Neuron (in vitro differentiated cells): ENCODE data around the gene KRT79.

Experiments
- H2AFZ ChIP-seq: one replicate; pipeline ENCODE4 v1.6.1; 2013; ENCODE audit warnings: low read depth, mild to moderate bottlenecking, inconsistent platforms, low read length, moderate library complexity
- H3K27me3 ChIP-seq: one replicate; pipeline ENCODE4 v1.6.1; 2013; ENCODE audit warnings: low read length; ENCODE audit not compliant: insufficient read depth
- H3K36me3 ChIP-seq: one replicate; pipeline ENCODE4 v1.6.1; 2013; ENCODE audit warnings: low read length; ENCODE audit not compliant: insufficient read depth
- H3K4me1 ChIP-seq: one replicate; pipeline ENCODE4 v1.6.1; 2013; ENCODE audit warnings: low read length; ENCODE audit not compliant: insufficient read depth
- H3K4me3 ChIP-seq: 2 replicates; pipeline ENCODE4 v1.5.1; 2013; ENCODE audit warnings: mild to moderate bottlenecking, low read length, moderate library complexity
- H3K9me3 ChIP-seq: one replicate; pipeline ENCODE4 v1.6.1; 2013; ENCODE audit warnings: low read length

Gene KRT79

GRCh38 chr12:52808573-52809160 lies 25.4 kb downstream of the KRT79 start:
- no peaks in the 10 kb centered on the region for H3K27me3 ChIP-seq
- H3K9me3 ChIP-seq = no peaks in the 10 kb centered on the region
- no peak overlapping the region for H2AFZ ChIP-seq
- H3K4me3 ChIP-seq = no peak overlapping the region
- no peaks in the 10 kb centered on the region for H3K36me3 ChIP-seq
- H3K4me1 ChIP-seq = no peaks in the 10 kb centered on the region

- H3K9me3 ChIP-seq = no peaks in the 10 kb centered on the region
- no peaks in the 10 kb centered on the region for H3K27me3 ChIP-seq
- no peak overlapping the region for H2AFZ ChIP-seq
- H3K4me3 ChIP-seq = no peak overlapping the region
- no peaks in the 10 kb centered on the region for H3K36me3 ChIP-seq
- H3K4me1 ChIP-seq = no peaks in the 10 kb centered on the region
These were observed 26.3 kb downstream of the KRT79 start for GRCh38 chr12:52807544-52808470.

- H3K4me1 ChIP-seq = no peaks in the 10 kb centered on the region
- H3K9me3 ChIP-seq = no peaks in the 10 kb centered on the region
- H3K4me3 ChIP-seq = no peak overlapping the region
- H3K27me3 ChIP-seq = no peaks in the 10 kb centered on the region
- no peak overlapping the region for H2AFZ ChIP-seq
- H3K36me3 ChIP-seq = no peaks in the 10 kb centered on the region
These were observed 27.1 kb downstream of the KRT79 start for GRCh38 chr12:52806821-52807543.

GRCh38 chr12:52806169-52806811 lies 27.8 kb downstream of the KRT79 start:
- no peaks in the 10 kb centered on the region for H3K9me3 ChIP-seq
- no peaks in the 10 kb centered on the region for H3K27me3 ChIP-seq
- no peak overlapping the region for H3K4me3 ChIP-seq
- H3K4me1 ChIP-seq = no peaks in the 10 kb centered on the region
- no peak overlapping the region for H2AFZ ChIP-seq
- no peaks in the 10 kb centered on the region for H3K36me3 ChIP-seq

GRCh38 chr12:52805739-52806138 lies 28.4 kb downstream of the KRT79 start:
- no peak overlapping the region for H2AFZ ChIP-seq
- no peaks in the 10 kb centered on the region for H3K4me1 ChIP-seq
- no peaks in the 10 kb centered on the region for H3K9me3 ChIP-seq
- H3K27me3 ChIP-seq = no peaks in the 10 kb centered on the region
- no peaks in the 10 kb centered on the region for H3K36me3 ChIP-seq
- H3K4me3 ChIP-seq = no peak overlapping the region

- no peak overlapping the region for H2AFZ ChIP-seq
- no peaks in the 10 kb centered on the region for H3K9me3 ChIP-seq
- H3K4me1 ChIP-seq = no peaks in the 10 kb centered on the region
- no peaks in the 10 kb centered on the region for H3K36me3 ChIP-seq
- no peak overlapping the region for H3K4me3 ChIP-seq
- H3K27me3 ChIP-seq = no peaks in the 10 kb centered on the region
These were observed 29.1 kb downstream of the KRT79 start for GRCh38 chr12:52805000-52805399.

GRCh38 chr12:52802442-52802841 lies 31.7 kb downstream of the KRT79 start:
- Histone ChIP-seq H3K9me3 (no peaks in the 10 kb centered on the region), H3K27me3 (no peaks in the 10 kb centered on the region), H3K4me1 (no peaks in the 10 kb centered on the region)

GRCh38 chr12:52801773-52802172 lies 32.3 kb downstream of the KRT79 start:
- H3K4me3 ChIP-seq = no peak overlapping the region
- no peaks in the 10 kb centered on the region for H3K27me3 ChIP-seq
- H2AFZ ChIP-seq = no peak overlapping the region
- no peaks in the 10 kb centered on the region for H3K9me3 ChIP-seq
- no peaks in the 10 kb centered on the region for H3K4me1 ChIP-seq
- no peaks in the 10 kb centered on the region for H3K36me3 ChIP-seq

More at GRCh38 chr12:52802442-52802841, 31.7 kb downstream of the KRT79 start:
- no peak overlapping the region for H3K4me3 ChIP-seq
- no peak overlapping the region for H2AFZ ChIP-seq
- H3K36me3 ChIP-seq = no peaks in the 10 kb centered on the region

GRCh38 chr12:52800259-52800917 lies 33.7 kb downstream of the KRT79 start:
- Histone ChIP-seq H3K4me3 (no peak overlapping the region), H2AFZ (no peak overlapping the region), H3K4me1 (no peaks in the 10 kb centered on the region), H3K27me3 (no peaks in the 10 kb centered on the region), H3K9me3 (no peaks in the 10 kb centered on the region), H3K36me3 (no peaks in the 10 kb centered on the region)

- H3K36me3 ChIP-seq = no peaks in the 10 kb centered on the region
- H3K9me3 ChIP-seq = no peaks in the 10 kb centered on the region
- H3K4me1 ChIP-seq = no peaks in the 10 kb centered on the region
These were observed 34.5 kb downstream of the KRT79 start for GRCh38 chr12:52799505-52800211.

GRCh38 chr12:52798671-52799504 lies 35.2 kb downstream of the KRT79 start:
- H3K4me3 ChIP-seq = no peak overlapping the region
- H3K4me1 ChIP-seq = no peaks in the 10 kb centered on the region
- H2AFZ ChIP-seq = no peak overlapping the region
- no peaks in the 10 kb centered on the region for H3K36me3 ChIP-seq
- no peaks in the 10 kb centered on the region for H3K27me3 ChIP-seq
- no peaks in the 10 kb centered on the region for H3K9me3 ChIP-seq

More at GRCh38 chr12:52799505-52800211, 34.5 kb downstream of the KRT79 start:
- Histone ChIP-seq H3K4me3 (no peak overlapping the region), H2AFZ (no peak overlapping the region), H3K27me3 (no peaks in the 10 kb centered on the region)
